OCI-LY1 (cell line): ENCODE data around the gene PASD1.

Experiments used
- H2AFZ ChIP-seq: fragments of 200-600 bp; sonication (generic), shearing (Covaris generic); 2 replicates; pipeline ENCODE4 v1.6.0; 2014; ENCODE audit warnings: antibody characterized with exemption, mild to moderate bottlenecking, low read length
- H3F3A ChIP-seq: fragments of 200-600 bp; sonication (generic), shearing (Covaris generic); 2 replicates; pipeline ENCODE4 v1.6.0; 2014; ENCODE audit warnings: mild to moderate bottlenecking, antibody characterized with exemption, low read length, moderate library complexity; ENCODE audit not compliant: insufficient read depth
- H3K27ac ChIP-seq: fragments of 200-600 bp; sonication (generic); 2 replicates; pipeline ENCODE4 v1.5.1; 2014; ENCODE audit warnings: low read length, mixed run types, mild to moderate bottlenecking, low read depth; ENCODE audit not compliant: poor library complexity, severe bottlenecking
- H3K27me3 ChIP-seq: fragments of 200-600 bp; sonication (generic); 2 replicates; pipeline ENCODE4 v1.6.0; 2014; ENCODE audit warnings: antibody characterized with exemption, mild to moderate bottlenecking, low read length, moderate library complexity; ENCODE audit not compliant: insufficient read depth
- H3K36me3 ChIP-seq: fragments of 200-600 bp; sonication (generic); 2 replicates; pipeline ENCODE4 v1.6.1; 2014; ENCODE audit warnings: mild to moderate bottlenecking, antibody characterized with exemption, low read length, moderate library complexity, mixed read lengths; ENCODE audit not compliant: insufficient read depth
- H3K4me1 ChIP-seq: fragments of 200-600 bp; sonication (generic); 2 replicates; pipeline ENCODE4 v1.5.1; 2014; ENCODE audit warnings: mild to moderate bottlenecking, low read length, moderate library complexity; ENCODE audit not compliant: insufficient read depth, severe bottlenecking
- H3K4me2 ChIP-seq: fragments of 200-600 bp; sonication (generic), shearing (Covaris generic); 2 replicates; pipeline ENCODE4 v1.6.1; 2014; ENCODE audit warnings: low read length
- H3K4me3 ChIP-seq: fragments of 200-600 bp; sonication (generic); 2 replicates; pipeline ENCODE4 v1.5.1; 2014; ENCODE audit warnings: low read length, low read depth, mild to moderate bottlenecking, mixed read lengths; ENCODE audit not compliant: poor library complexity, severe bottlenecking
- H3K79me2 ChIP-seq: fragments of 200-600 bp; shearing (Covaris generic); 2 replicates; pipeline ENCODE4 v1.6.1; 2016; ENCODE audit warnings: mixed run types, low read length, mixed read lengths; ENCODE audit not compliant: insufficient read depth
- H3K9ac ChIP-seq: fragments of 200-600 bp; sonication (generic), shearing (Covaris generic); 2 replicates; pipeline ENCODE4 v1.6.1; 2014; ENCODE audit warnings: mild to moderate bottlenecking, low read length, mixed read lengths
- H3K9me2 ChIP-seq: fragments of 200-600 bp; sonication (generic), shearing (Covaris generic); 2 replicates; pipeline ENCODE4 v1.6.1; 2014; ENCODE audit warnings: low read depth, mild to moderate bottlenecking, low read length, mixed read lengths
- H3K9me3 ChIP-seq: fragments of 200-600 bp; shearing (Covaris generic); 2 replicates; pipeline ENCODE4 v1.6.1; 2014; ENCODE audit warnings: low read length, mixed read lengths
- H4K20me1 ChIP-seq: fragments of 200-600 bp; sonication (generic), shearing (Covaris generic); 2 replicates; pipeline ENCODE4 v1.6.0; 2016; ENCODE audit warnings: mild to moderate bottlenecking, low read length; ENCODE audit not compliant: insufficient read depth
- CTCF ChIP-seq: fragments of 200-600 bp; sonication (generic), shearing (Covaris generic); IDR thresholded peaks from 2 replicates; pipeline ENCODE4 v1.5.1; 2017; ENCODE audit warnings: mild to moderate bottlenecking, antibody characterized with exemption, low read length, moderate library complexity, mixed read lengths
- EZH2 ChIP-seq: fragments of 200-600 bp; sonication (generic), shearing (Covaris generic); IDR thresholded peaks from 2 replicates; pipeline ENCODE4 v1.8.0; 2017; ENCODE audit warnings: borderline replicate concordance, mixed run types, mild to moderate bottlenecking, antibody characterized with exemption, low read length, moderate library complexity, mixed read lengths

Gene PASD1

GRCh38 chrX:151700581-151700980 is 137.1 kb downstream of the PASD1 start:
- no peak for TF ChIP-seq EZH2
- TF ChIP-seq CTCF = no peak
- Histone ChIP-seq H3K27me3 (no peaks in the 10 kb centered on the region), H3K79me2 (no peaks in the 10 kb centered on the region), H3K4me2 (no peak overlapping the region), H3K9me3 (no peaks in the 10 kb centered on the region), H3K4me1 (no peaks in the 10 kb centered on the region), H3K27ac (no peak overlapping the region), H4K20me1 (no peaks in the 10 kb centered on the region), H3K4me3 (no peak overlapping the region), H3F3A (no peaks in the 10 kb centered on the region), H3K9me2 (no peaks in the 10 kb centered on the region), H3K9ac (no peak overlapping the region), H2AFZ (no peak overlapping the region), H3K36me3 (no peaks in the 10 kb centered on the region)

- Histone ChIP-seq H3K4me3 (no peak overlapping the region), H3K9me2 (no peaks in the 10 kb centered on the region), H3K27me3 (no peaks in the 10 kb centered on the region), H3K4me1 (no peaks in the 10 kb centered on the region), H3K4me2 (no peak overlapping the region), H3K9me3 (no peaks in the 10 kb centered on the region), H3K9ac (no peak overlapping the region), H3F3A (no peaks in the 10 kb centered on the region), H3K27ac (no peak overlapping the region), H4K20me1 (no peaks in the 10 kb centered on the region), H3K79me2 (no peaks in the 10 kb centered on the region), H2AFZ (no peak overlapping the region), H3K36me3 (no peaks in the 10 kb centered on the region)
- TF ChIP-seq EZH2 = no peak
- TF ChIP-seq CTCF = no peak
Observed at GRCh38 chrX:151701071-151701470, 137.6 kb downstream of the PASD1 start.

- Histone ChIP-seq H3K4me2 (no peak overlapping the region), H3K27me3 (no peaks in the 10 kb centered on the region), H4K20me1 (no peaks in the 10 kb centered on the region), H3F3A (no peaks in the 10 kb centered on the region), H3K4me3 (no peak overlapping the region), H3K9me3 (no peaks in the 10 kb centered on the region), H3K9ac (no peak overlapping the region), H3K36me3 (no peaks in the 10 kb centered on the region), H2AFZ (no peak overlapping the region), H3K9me2 (no peaks in the 10 kb centered on the region), H3K27ac (no peak overlapping the region), H3K79me2 (no peaks in the 10 kb centered on the region), H3K4me1 (no peaks in the 10 kb centered on the region)
- no peak for TF ChIP-seq EZH2
- no peak for TF ChIP-seq CTCF
Observed at GRCh38 chrX:151701531-151701930, 138.1 kb downstream of the PASD1 start.
